Smooth muscle cell (in vitro differentiated cells): ENCODE results near the gene PLAC1. TPM values are rescaled to one million over a fixed set of nuclear protein-coding genes. Genes with fewer than 3 reads are reported as not detected.

Source experiments
- DNase-seq: peaks from one replicate; lab custom pipeline; 2025; ENCODE audit not compliant: unreplicated experiment; lab: John Stamatoyannopoulos, UW
- H2AFZ ChIP-seq: fragments of 200-600 bp; sonication (generic); 2 replicates; pipeline ENCODE4 v1.6.0; 2016; ENCODE audit warnings: antibody characterized with exemption, low read depth, mild to moderate bottlenecking
- H3F3A ChIP-seq: fragments of 200-600 bp; sonication (generic); 2 replicates; pipeline ENCODE4 v1.6.0; 2017; ENCODE audit warnings: antibody characterized with exemption, low read depth
- H3K27ac ChIP-seq: fragments of 200-600 bp; sonication (generic); 2 replicates; pipeline ENCODE4 v1.5.1; 2016; ENCODE audit warnings: low read depth, mild to moderate bottlenecking
- H3K27me3 ChIP-seq: fragments of 200-600 bp; sonication (generic); 2 replicates; pipeline ENCODE4 v1.6.1; 2016; ENCODE audit warnings: low read depth, mild to moderate bottlenecking
- H3K36me3 ChIP-seq: fragments of 200-600 bp; sonication (generic); 2 replicates; pipeline ENCODE4 v1.5.1; 2016; ENCODE audit warnings: low read depth
- H3K4me1 ChIP-seq: fragments of 200-600 bp; sonication (generic); 2 replicates; pipeline ENCODE4 v1.5.1; 2016; ENCODE audit warnings: low read depth
- H3K4me2 ChIP-seq: fragments of 200-600 bp; sonication (generic); 2 replicates; pipeline ENCODE4 v1.6.0; 2016; ENCODE audit warnings: mild to moderate bottlenecking
- H3K4me3 ChIP-seq: fragments of 200-600 bp; sonication (generic); 2 replicates; pipeline ENCODE4 v1.5.1; 2016; ENCODE audit warnings: mild to moderate bottlenecking
- H3K79me2 ChIP-seq: fragments of 200-600 bp; sonication (generic); 2 replicates; pipeline ENCODE4 v1.6.0; 2016; ENCODE audit warnings: low read depth, mild to moderate bottlenecking
- H3K9ac ChIP-seq: fragments of 200-600 bp; sonication (generic); 2 replicates; pipeline ENCODE4 v1.6.0; 2016; ENCODE audit warnings: low read depth
- H3K9me3 ChIP-seq: fragments of 200-600 bp; sonication (generic); replicated peaks from 2 replicates; pipeline ENCODE4 v1.5.1; 2016; ENCODE audit warnings: low read depth
- H4K20me1 ChIP-seq: fragments of 200-600 bp; sonication (generic); 2 replicates; pipeline ENCODE4 v1.6.0; 2016; ENCODE audit warnings: low read depth
- WGBS: methylation state at CpG from one replicate; pipeline ENCODE4 v1.1.7; 2016; ENCODE audit warnings: low lambda C conversion rate; 5-methylcytosine and 5-hydroxymethylcytosine counted together
- polyA plus RNA-seq: library from polyadenylated mRNA; unstranded; fragments of >200 nt; fragmentation: Nextera tagmentation; extraction: Ambion mirVana; gene quantifications from 2 replicates; pipeline ENCODE4 v1.2.1, GENCODE V29; 2016
- total RNA-seq: library from RNA; depleted of rRNA; stranded (reverse); fragments of >200 nt; gene quantifications from 2 replicates; pipeline ENCODE4 v1.2.3, GENCODE V29; 2014
- TF ChIP-seq, protein P1 (sequence below): fragments of 200-600 bp; sonication (generic); IDR thresholded peaks from 2 replicates; pipeline ENCODE4 v1.5.1; 2017; ENCODE audit warnings: borderline replicate concordance, mild to moderate bottlenecking, antibody characterized with exemption; ENCODE audit not compliant: insufficient read depth, poor library complexity, severe bottlenecking

Gene PLAC1
- total and polyA plus RNA-seq, 2 experiments from 2014 or later, result 0.31 to 1.1 TPM

DNA sequence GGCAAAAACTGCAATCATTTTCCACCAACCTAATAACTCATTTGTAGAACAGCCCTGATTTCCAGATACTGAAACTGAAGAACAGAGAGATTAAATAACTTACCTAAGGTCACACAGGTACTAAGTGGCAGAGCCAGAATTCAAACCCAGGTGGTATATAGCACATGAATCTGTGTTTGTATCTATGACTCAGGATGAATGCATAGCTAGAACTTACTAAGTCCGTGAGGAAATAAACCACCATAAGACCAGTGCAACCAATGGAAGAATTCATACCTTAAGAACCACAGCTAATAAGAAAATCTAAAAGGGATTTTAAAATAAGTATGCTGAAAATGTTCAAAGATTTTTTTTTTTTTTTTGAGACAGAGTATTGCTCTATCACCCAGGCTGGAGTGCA, 1.5 kb upstream of the PLAC1 start:
- WGBS, result 76% methylated on average over 1 of the region's 1 CpG
- TF ChIP-seq, protein P1, sequence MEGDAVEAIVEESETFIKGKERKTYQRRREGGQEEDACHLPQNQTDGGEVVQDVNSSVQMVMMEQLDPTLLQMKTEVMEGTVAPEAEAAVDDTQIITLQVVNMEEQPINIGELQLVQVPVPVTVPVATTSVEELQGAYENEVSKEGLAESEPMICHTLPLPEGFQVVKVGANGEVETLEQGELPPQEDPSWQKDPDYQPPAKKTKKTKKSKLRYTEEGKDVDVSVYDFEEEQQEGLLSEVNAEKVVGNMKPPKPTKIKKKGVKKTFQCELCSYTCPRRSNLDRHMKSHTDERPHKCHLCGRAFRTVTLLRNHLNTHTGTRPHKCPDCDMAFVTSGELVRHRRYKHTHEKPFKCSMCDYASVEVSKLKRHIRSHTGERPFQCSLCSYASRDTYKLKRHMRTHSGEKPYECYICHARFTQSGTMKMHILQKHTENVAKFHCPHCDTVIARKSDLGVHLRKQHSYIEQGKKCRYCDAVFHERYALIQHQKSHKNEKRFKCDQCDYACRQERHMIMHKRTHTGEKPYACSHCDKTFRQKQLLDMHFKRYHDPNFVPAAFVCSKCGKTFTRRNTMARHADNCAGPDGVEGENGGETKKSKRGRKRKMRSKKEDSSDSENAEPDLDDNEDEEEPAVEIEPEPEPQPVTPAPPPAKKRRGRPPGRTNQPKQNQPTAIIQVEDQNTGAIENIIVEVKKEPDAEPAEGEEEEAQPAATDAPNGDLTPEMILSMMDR, result no peak

DNA sequence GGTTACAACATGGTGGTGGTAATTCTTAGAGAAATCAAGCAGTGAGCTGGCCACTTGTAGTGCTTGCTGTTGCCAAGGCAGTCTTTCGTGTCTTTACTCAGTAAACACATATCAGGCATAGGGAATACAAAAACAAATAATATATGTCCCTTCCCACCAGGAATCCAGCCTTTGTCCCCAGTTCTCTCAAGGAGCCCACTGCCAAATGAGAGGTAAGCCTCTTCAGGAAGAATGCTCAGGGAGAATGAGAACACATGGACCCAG, 421 bp upstream of the PLAC1 start:
- Histone ChIP-seq H3K9me3 (no peaks in the 10 kb centered on the region), H2AFZ (no peak overlapping the region), H3K27me3 (no peaks in the 10 kb centered on the region), H4K20me1 (no peaks in the 10 kb centered on the region), H3K79me2 (no peaks in the 10 kb centered on the region), H3K4me1 (no peaks in the 10 kb centered on the region), H3K4me2 (no peak overlapping the region), H3F3A (no peaks in the 10 kb centered on the region), H3K9ac (no peak overlapping the region), H3K4me3 (no peak overlapping the region), H3K36me3 (no peaks in the 10 kb centered on the region), H3K27ac (no peak overlapping the region)
- no peak for DNase-seq
- WGBS, result 45% methylated on average over 1 of the region's 1 CpG
- TF ChIP-seq, protein P1, result no peak

More for the DNA sequence above, 1.5 kb upstream of the PLAC1 start:
- no peak overlapping the region for H3K4me2 ChIP-seq
- H3K79me2 ChIP-seq, result no peaks in the 10 kb centered on the region
- no peaks in the 10 kb centered on the region for H3K4me1 ChIP-seq
- no peaks in the 10 kb centered on the region for H4K20me1 ChIP-seq
- no peak overlapping the region for H3K4me3 ChIP-seq
- DNase-seq, result no peak
- H3K27me3 ChIP-seq, result no peaks in the 10 kb centered on the region
- H2AFZ ChIP-seq, result no peak overlapping the region
- no peaks in the 10 kb centered on the region for H3F3A ChIP-seq
- H3K9ac ChIP-seq, result no peak overlapping the region
- no peak overlapping the region for H3K27ac ChIP-seq
- H3K9me3 ChIP-seq, result no peaks in the 10 kb centered on the region
- no peaks in the 10 kb centered on the region for H3K36me3 ChIP-seq

DNA sequence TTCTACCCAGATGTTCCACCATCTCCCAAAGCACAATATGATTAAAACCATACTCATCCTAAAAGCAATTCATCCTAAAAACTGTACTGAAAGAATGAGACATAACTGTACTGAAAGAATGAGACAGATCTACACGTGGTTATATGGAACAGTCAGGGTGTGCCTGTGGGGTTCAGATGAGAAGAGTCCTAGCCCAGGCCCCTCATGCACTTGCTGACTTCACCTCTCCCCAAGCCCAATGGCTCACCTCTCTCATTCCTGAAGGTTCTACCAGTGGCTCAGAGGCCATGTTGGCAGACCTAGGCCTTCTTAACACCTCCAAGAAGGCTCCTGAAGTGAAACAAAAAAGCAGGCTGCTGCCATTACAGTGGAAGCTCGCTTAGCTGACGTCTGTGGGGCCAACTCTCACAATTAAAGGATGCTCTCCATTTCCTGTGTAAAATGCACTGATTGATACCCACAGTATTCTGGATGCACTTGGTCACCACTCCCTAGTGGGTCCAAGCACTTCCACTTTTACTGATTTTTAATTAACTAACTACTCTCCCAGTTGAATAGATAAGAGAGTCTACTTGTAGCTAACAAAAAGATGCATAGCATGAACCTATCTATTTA, 3.8 kb downstream of the PLAC1 start:
- no peak for DNase-seq
- no peaks in the 10 kb centered on the region for H3K4me1 ChIP-seq
- no peak overlapping the region for H2AFZ ChIP-seq
- H3K36me3 ChIP-seq, result no peaks in the 10 kb centered on the region
- H3K27ac ChIP-seq, result no peak overlapping the region
- no peaks in the 10 kb centered on the region for H3F3A ChIP-seq
- no peak overlapping the region for H3K9ac ChIP-seq
- no peaks in the 10 kb centered on the region for H3K27me3 ChIP-seq
- TF ChIP-seq, protein P1, result no peak
- H3K4me3 ChIP-seq, result no peak overlapping the region
- WGBS, result 51% methylated on average over 3 of the region's 3 CpGs
- H3K9me3 ChIP-seq, result no peaks in the 10 kb centered on the region
- H4K20me1 ChIP-seq, result no peaks in the 10 kb centered on the region
- no peaks in the 10 kb centered on the region for H3K79me2 ChIP-seq
- H3K4me2 ChIP-seq, result no peak overlapping the region

DNA sequence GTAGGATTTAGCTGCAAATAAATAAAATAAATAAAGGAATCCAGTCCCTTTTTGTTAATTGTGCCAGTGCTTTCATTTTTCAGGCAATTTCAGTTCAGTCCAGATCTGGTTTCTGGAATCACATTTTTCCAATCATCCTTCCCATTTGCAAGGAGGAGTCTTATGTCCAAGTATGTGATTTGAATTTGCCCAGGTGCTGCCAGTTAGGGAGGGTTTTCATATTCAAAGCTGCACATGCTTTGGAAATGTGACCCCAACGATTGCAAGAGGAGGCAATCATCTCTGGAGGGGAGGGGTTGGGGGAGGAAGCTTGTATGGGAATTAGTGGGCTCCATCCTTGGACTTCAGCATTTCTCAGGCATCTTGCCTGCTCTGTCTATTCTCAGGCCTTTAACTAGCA, 4.4 kb downstream of the PLAC1 start:
- Histone ChIP-seq H3K9ac (no peak overlapping the region), H3K27me3 (no peaks in the 10 kb centered on the region), H3K36me3 (no peaks in the 10 kb centered on the region), H4K20me1 (no peaks in the 10 kb centered on the region), H3K4me3 (no peak overlapping the region), H3K4me2 (no peak overlapping the region), H3K79me2 (no peaks in the 10 kb centered on the region), H3K9me3 (no peaks in the 10 kb centered on the region), H3K4me1 (no peaks in the 10 kb centered on the region), H3F3A (no peaks in the 10 kb centered on the region), H3K27ac (no peak overlapping the region), H2AFZ (no peak overlapping the region)
- no peak for DNase-seq
- WGBS, result 38% methylated on average over 1 of the region's 1 CpG
- TF ChIP-seq, protein P1, result no peak
